ENCODE results near the gene NAT8L.

- no peak for TF ChIP-seq CTCF (IDR thresholded peaks at IDR 0.05; ENCODE audit: insufficient read depth, low read depth, low read length)
- TF ChIP-seq EZH2 (IDR thresholded peaks at IDR 0.05; ENCODE audit: insufficient read depth, low read length): no peak
Measured at GRCh38 chr4:2073808-2074481, 14.8 kb downstream of the NAT8L start.

Data from astrocyte (in vitro differentiated cells and primary cell).